IMR-90 (cell line): ENCODE measurements around the gene NUDT6. TPM values are rescaled to one million over a fixed set of nuclear protein-coding genes. Genes with fewer than 3 reads are reported as not detected.

Experiments used
- ATAC-seq: fragments of 200-7000 bp; cut with Tn5 transposase; 2 replicates; pipeline ENCODE4 v1.9.1; 2020; ENCODE audit warnings: low read depth, mild to moderate bottlenecking, moderate library complexity
- BruUV-seq: library from RNA; stranded (reverse); fragments of 400-500 nt; replicated peaks from 2 replicates; lab custom pipeline; 2021; lab: Mats Ljungman, UMichigan
- CTCF ChIA-PET: fragments of 300-600 bp; formaldehyde crosslinking; extraction: SDS; loops from one replicate; lab custom pipeline; 2021; ENCODE audit warnings: antibody characterized with exemption; lab: Yijun Ruan, JAX
- POLR2A ChIA-PET: fragments of 300-600 bp; sonication (Branson Sonifier 250); formaldehyde crosslinking; loops from one replicate; lab custom pipeline; 2022; ENCODE audit warnings: antibody characterized with exemption; ENCODE audit not compliant: unreplicated experiment; lab: Charles Lee
- DNase-seq: peaks from one replicate; pipeline ENCODE4 v3.0.0; 2013
- H2AFZ ChIP-seq: replicated peaks from 2 replicates; pipeline ENCODE3; 2013; ENCODE audit warnings: low read length, mild to moderate bottlenecking; ENCODE audit not compliant: poor library complexity
- H2AK5ac ChIP-seq: 2 replicates; pipeline ENCODE4 v1.6.1; 2013; ENCODE audit warnings: low read depth, low read length, inconsistent platforms
- H2AK9ac ChIP-seq: replicated peaks from 2 replicates; pipeline ENCODE3; 2013; ENCODE audit warnings: mild to moderate bottlenecking, low read depth, low read length, moderate library complexity; ENCODE audit not compliant: poor library complexity
- H2BK120ac ChIP-seq: 2 replicates; pipeline ENCODE4 v1.6.1; 2013; ENCODE audit warnings: low read depth, low read length, inconsistent platforms
- H2BK15ac ChIP-seq: 3 replicates; pipeline ENCODE4 v1.6.1; 2013; ENCODE audit warnings: low read depth, low read length, inconsistent platforms
- H2BK20ac ChIP-seq: 2 replicates; pipeline ENCODE4 v1.6.1; 2013; ENCODE audit warnings: low read depth, mild to moderate bottlenecking, inconsistent platforms, low read length, moderate library complexity
- H2BK5ac ChIP-seq: 2 replicates; pipeline ENCODE4 v1.6.1; 2013; ENCODE audit warnings: mild to moderate bottlenecking, low read depth, low read length, inconsistent platforms; ENCODE audit not compliant: poor library complexity, severe bottlenecking
- H3K14ac ChIP-seq: replicated peaks from 2 replicates; pipeline ENCODE4 v1.6.1; 2013; ENCODE audit warnings: low read depth, low read length, inconsistent platforms
- H3K18ac ChIP-seq: 2 replicates; pipeline ENCODE4 v1.6.1; 2013; ENCODE audit warnings: low read depth, low read length, control low read depth
- H3K23ac ChIP-seq: 2 replicates; pipeline ENCODE4 v1.6.1; 2013; ENCODE audit warnings: low read depth, low read length, inconsistent platforms
- H3K27ac ChIP-seq: 2 replicates; pipeline ENCODE4 v1.5.1; 2013; ENCODE audit warnings: mild to moderate bottlenecking, control low read depth, low read length; ENCODE audit not compliant: insufficient read depth
- H3K27me3 ChIP-seq: 2 replicates; pipeline ENCODE4 v1.6.1; 2013; ENCODE audit warnings: low read length; ENCODE audit not compliant: control insufficient read depth, insufficient read depth
- H3K36me3 ChIP-seq: 2 replicates; pipeline ENCODE4 v1.6.1; 2013; ENCODE audit warnings: low read length, mixed read lengths; ENCODE audit not compliant: control insufficient read depth, insufficient read depth
- H3K4ac ChIP-seq: 2 replicates; pipeline ENCODE4 v1.6.1; 2013; ENCODE audit warnings: low read depth, low read length, inconsistent platforms
- H3K4me1 ChIP-seq: 2 replicates; pipeline ENCODE4 v1.6.1; 2013; ENCODE audit warnings: low read length, mixed read lengths; ENCODE audit not compliant: control insufficient read depth, insufficient read depth
- H3K4me2 ChIP-seq: 2 replicates; pipeline ENCODE4 v1.6.1; 2013; ENCODE audit warnings: low read depth, mild to moderate bottlenecking, control low read depth, low read length, moderate library complexity
- H3K4me3 ChIP-seq: 2 replicates; pipeline ENCODE4 v1.5.1; 2013; ENCODE audit warnings: low read depth, mild to moderate bottlenecking, control low read depth, low read length, moderate library complexity; ENCODE audit not compliant: insufficient read depth
- H3K56ac ChIP-seq: 2 replicates; pipeline ENCODE4 v1.6.1; 2013; ENCODE audit warnings: low read length, inconsistent platforms; ENCODE audit not compliant: insufficient read depth; ENCODE audit errors: extremely low read depth
- H3K79me1 ChIP-seq, 2 experiments: 2 replicates each; pipeline ENCODE4 v1.6.1; 2013; ENCODE audit warnings: low read length in 2 of 2, inconsistent platforms in 1 of 2, low read depth in 1 of 2
- H3K9ac ChIP-seq: 2 replicates; pipeline ENCODE4 v1.6.1; 2013; ENCODE audit warnings: low read depth, low read length, control low read depth
- H3K9me1 ChIP-seq: 2 replicates; pipeline ENCODE4 v1.6.1; 2013; ENCODE audit warnings: low read length, inconsistent platforms; ENCODE audit not compliant: insufficient read depth
- H3K9me3 ChIP-seq: 2 replicates; pipeline ENCODE4 v1.6.1; 2013; ENCODE audit warnings: low read length; ENCODE audit not compliant: control insufficient read depth, insufficient read depth
- H4K20me1 ChIP-seq: 2 replicates; pipeline ENCODE4 v1.6.1; 2013; ENCODE audit warnings: low read length, inconsistent platforms; ENCODE audit not compliant: insufficient read depth
- H4K5ac ChIP-seq: 2 replicates; pipeline ENCODE4 v1.6.1; 2013; ENCODE audit warnings: mild to moderate bottlenecking, low read depth, low read length, control low read depth
- H4K8ac ChIP-seq, 2 experiments: 2 replicates each; pipeline ENCODE4 v1.6.1; 2013; ENCODE audit warnings: low read depth in 2 of 2, low read length in 2 of 2, control low read depth in 1 of 2, inconsistent platforms in 1 of 2
- H4K91ac ChIP-seq: 2 replicates; pipeline ENCODE4 v1.6.1; 2013; ENCODE audit warnings: low read depth, low read length, inconsistent platforms; ENCODE audit not compliant: insufficient read depth
- BHLHE40 ChIP-seq: fragments of 150-350 bp; IDR thresholded peaks from 2 replicates; pipeline ENCODE4 v1.6.1; 2016; ENCODE audit warnings: mild to moderate bottlenecking, low read depth, low read length
- CEBPB ChIP-seq: IDR thresholded peaks from 2 replicates; pipeline ENCODE4 v1.6.1; 2012; ENCODE audit warnings: low read depth, low read length, improper control_type of control experiment
- CHD1 ChIP-seq: IDR thresholded peaks from 2 replicates; pipeline ENCODE4 v1.6.1; 2012; ENCODE audit warnings: low read depth, low read length, improper control_type of control experiment
- CTCF ChIP-seq: conservative IDR thresholded peaks from 2 replicates; pipeline ENCODE4 v1.5.1; 2012; ENCODE audit warnings: mild to moderate bottlenecking, low read depth, low read length, improper control_type of control experiment
- ELK1 ChIP-seq: fragments of 150-350 bp; IDR thresholded peaks from 2 replicates; pipeline ENCODE4 v1.6.1; 2016; ENCODE audit warnings: low read depth, mild to moderate bottlenecking, low read length, moderate library complexity, borderline replicate concordance
- FOS ChIP-seq: fragments of 150-350 bp; IDR thresholded peaks from 2 replicates; pipeline ENCODE4 v1.6.1; 2016; ENCODE audit warnings: low read depth, low read length
- MAFK ChIP-seq: IDR thresholded peaks from 2 replicates; pipeline ENCODE4 v1.6.1; 2012; ENCODE audit warnings: low read depth, low read length, improper control_type of control experiment
- MAZ ChIP-seq: IDR thresholded peaks from 2 replicates; pipeline ENCODE4 v1.6.1; 2012; ENCODE audit warnings: low read depth, mild to moderate bottlenecking, low read length, improper control_type of control experiment, moderate library complexity, borderline replicate concordance
- MXI1 ChIP-seq: IDR thresholded peaks from 2 replicates; pipeline ENCODE4 v1.6.1; 2012; ENCODE audit warnings: low read depth, mild to moderate bottlenecking, low read length, moderate library complexity, borderline replicate concordance
- NFE2L2 ChIP-seq: fragments of 150-350 bp; IDR thresholded peaks from 2 replicates; pipeline ENCODE4 v1.6.1; 2016; ENCODE audit warnings: low read depth, mild to moderate bottlenecking, low read length
- POLR2A ChIP-seq: IDR thresholded peaks from 2 replicates; pipeline ENCODE4 v1.6.1; 2012; ENCODE audit warnings: mild to moderate bottlenecking, low read depth, low read length
- RAD21 ChIP-seq: IDR thresholded peaks from 2 replicates; pipeline ENCODE4 v1.6.1; 2012; ENCODE audit warnings: low read length, improper control_type of control experiment
- RFX5 ChIP-seq: IDR thresholded peaks from 2 replicates; pipeline ENCODE4 v1.8.0; 2012; ENCODE audit warnings: low read depth, mild to moderate bottlenecking, low read length, moderate library complexity
- SMC3 ChIP-seq: fragments of 150-350 bp; IDR thresholded peaks from 2 replicates; pipeline ENCODE4 v1.6.1; 2016; ENCODE audit warnings: low read depth, mild to moderate bottlenecking, antibody characterized with exemption, low read length, moderate library complexity
- USF2 ChIP-seq: fragments of 150-350 bp; IDR thresholded peaks from 2 replicates; pipeline ENCODE4 v1.6.1; 2017; ENCODE audit warnings: mild to moderate bottlenecking, antibody characterized with exemption, low read length, low read depth
- WGBS, 2 experiments: methylation state at CpG; one replicate each; pipeline versions ENCODE4 v1.1.5 to v1.1.7; 2013; ENCODE audit warnings: missing lambda C conversion rate in 2 of 2; ENCODE audit not compliant: insufficient read length in 1 of 2; ENCODE audit errors: extremely low coverage in 2 of 2; 5-methylcytosine and 5-hydroxymethylcytosine counted together
- dilution Hi-C: fragments of 300-500 bp; cut with HindIII; formaldehyde crosslinking; loops from one replicate; pipeline ENCODE4 v1.14.3; 2018; ENCODE audit warnings: low sequenced_read_pairs; ENCODE audit not compliant: unreplicated experiment
- in situ Hi-C: fragments of 300-500 bp; cut with MboI; formaldehyde crosslinking; loops from 3 replicates; pipeline ENCODE4 v1.14.3; 2019; ENCODE audit warnings: low sequenced_read_pairs, inconsistent platforms, mixed read lengths
- intact Hi-C: fragments of 100-400 bp; cut with micrococcal nuclease; formaldehyde crosslinking; loops from 2 replicates; pipeline ENCODE4 v1.10.0; 2022
- polyA plus RNA-seq, 3 experiments: library from polyadenylated mRNA; depleted of rRNA; stranded (reverse); fragments of >200 nt; gene quantifications; 2 replicates each; pipeline ENCODE4 v1.2.3, GENCODE V29; 2012; ENCODE audit warnings: low replicate concordance in 1 of 3
- total RNA-seq: library from RNA; depleted of rRNA; stranded (reverse); fragments of >200 nt; gene quantifications from 2 replicates; pipeline ENCODE4 v1.2.3, GENCODE V29; 2012

NUDT6 gene
- total and polyA plus RNA-seq, 2 of the 4 experiments (the other 2 are of a cell fraction), result 2.7 to 4.8 TPM

GRCh38 chr4:122873146-122873545, 49.3 kb downstream of the NUDT6 start:
- H2BK120ac ChIP-seq, result peak overlapping the region; percentile 97
- WGBS, 2 experiments, result no CpG with 5 or more reads among the region's 1 CpG
- H3K56ac ChIP-seq, result peak overlapping the region; percentile 79; the same call in 1 of the 2 replicates
- H3K9me3 ChIP-seq, result peaks cover under 1% of the 10 kb centered on the region
- peak overlapping the region; percentile 96 for H3K14ac ChIP-seq
- peak overlapping the region; percentile 3; the same call in 1 of the 2 replicates for H3K9ac ChIP-seq
- H2BK15ac ChIP-seq, result peak overlapping the region; percentile 24
- H3K23ac ChIP-seq, result peak overlapping the region; percentile 90
- H4K5ac ChIP-seq, result peak overlapping the region; percentile 65; the same call in 1 of the 2 replicates
- intact Hi-C loops, result loop anchor here (5.0 kb wide), 1 partner anchor 41 kb away; no protein-coding TSS in a partner anchor
- ATAC-seq (no peak), DNase-seq (no peak)
- no peak overlapping the region for H2AFZ ChIP-seq
- in situ Hi-C loops, result no loop called here
- H3K9me1 ChIP-seq, result peaks cover 7% of the 10 kb centered on the region
- peak overlapping the region; percentile 10; the same call in 1 of the 2 replicates for H3K4me2 ChIP-seq
- H2AK5ac ChIP-seq, result peak overlapping the region; percentile 59
- no peak overlapping the region for H2AK9ac ChIP-seq
- peak overlapping the region; percentile 73 for H3K27ac ChIP-seq
- TF ChIP-seq CTCF (no peak), BHLHE40 (no peak), MXI1 (no peak), FOS (no peak), USF2 (no peak), RAD21 (no peak), RFX5 (no peak), MAFK (no peak), CEBPB (no peak), MAZ (no peak), SMC3 (no peak), NFE2L2 (no peak), POLR2A (no peak), CHD1 (no peak), ELK1 (no peak)
- peaks cover 2% of the 10 kb centered on the region; the same call in 1 of the 2 replicates for H4K20me1 ChIP-seq
- dilution Hi-C loops, result no loop called here
- peak overlapping the region; percentile 93 for H3K18ac ChIP-seq
- H3K4me1 ChIP-seq, result peaks cover 10% of the 10 kb centered on the region
- peaks cover 2% of the 10 kb centered on the region; the same call in 1 of the 2 replicates for H3K36me3 ChIP-seq
- CTCF ChIA-PET, result interaction anchor here (1.3 to 1.4 kb wide), 2 partner anchors 12 to 42 kb away, joined by 3 to 5 read pairs; no protein-coding TSS in a partner anchor
- H3K4ac ChIP-seq, result peak overlapping the region; percentile 90
- BruUV-seq, result no TSS peak
- POLR2A ChIA-PET, result no interaction called here
- H3K4me3 ChIP-seq, result no peak overlapping the region
- peak overlapping the region; percentile 96 for H4K91ac ChIP-seq
- H3K79me1 ChIP-seq, result peaks cover 17 to 42% of the 10 kb centered on the region in 2 experiments
- peak overlapping the region; percentile 83 for H2BK20ac ChIP-seq
- peak overlapping the region; percentile 91 for H2BK5ac ChIP-seq
- H3K27me3 ChIP-seq, result no peaks in the 10 kb centered on the region
- peak overlapping the region; percentile 10 to 45 for H4K8ac ChIP-seq
